H1 (cell line): Measurements from ENCODE around the gene FECH. TPM values are rescaled to one million over a fixed set of nuclear protein-coding genes. Genes with fewer than 3 reads are reported as not detected.

ENCODE experiments used
- CTCF ChIA-PET: fragments of 300-600 bp; sonication (Branson Sonifier 250); formaldehyde crosslinking; loops from one replicate; lab custom pipeline; 2021; ENCODE audit not compliant: partially characterized antibody; lab: Charles Lee
- POLR2A ChIA-PET: fragments of 300-600 bp; sonication (Branson Sonifier 250); formaldehyde crosslinking; loops from one replicate; lab custom pipeline; 2021; ENCODE audit warnings: inconsistent platforms; ENCODE audit not compliant: partially characterized antibody; lab: Charles Lee
- DNase-seq, 2 experiments: peaks; one replicate each; pipeline versions ENCODE4 v3.0.0 to v3.0.0-alpha.2; 2010 to 2022; ENCODE audit warnings: low spot score in 2 of 2, low read depth in 1 of 2, mixed read lengths in 1 of 2
- FAIRE-seq: peaks from 2 replicates; lab custom pipeline; 2011; peaks lifted over from hg19 to GRCh38; lab: Jason Lieb, UNC
- H2AFZ ChIP-seq: 2 replicates; pipeline ENCODE4 v1.8.1; 2012; ENCODE audit warnings: low read length, inconsistent platforms
- H2AK5ac ChIP-seq: 2 replicates; pipeline ENCODE4 v1.6.1; 2013; ENCODE audit warnings: low read depth, low read length
- H2BK120ac ChIP-seq: replicated peaks from 2 replicates; pipeline ENCODE3; 2013; ENCODE audit warnings: low read depth, low read length, inconsistent platforms
- H2BK12ac ChIP-seq: 2 replicates; pipeline ENCODE4 v1.6.1; 2013; ENCODE audit warnings: low read depth, low read length
- H2BK15ac ChIP-seq: 2 replicates; pipeline ENCODE4 v1.6.1; 2013; ENCODE audit warnings: low read length
- H2BK20ac ChIP-seq: 2 replicates; pipeline ENCODE4 v1.6.1; 2013; ENCODE audit warnings: low read length
- H2BK5ac ChIP-seq: 2 replicates; pipeline ENCODE4 v1.6.1; 2013; ENCODE audit warnings: low read depth, low read length
- H3K14ac ChIP-seq: 2 replicates; pipeline ENCODE4 v1.6.1; 2013; ENCODE audit warnings: inconsistent platforms; ENCODE audit not compliant: insufficient read length
- H3K18ac ChIP-seq: 2 replicates; pipeline ENCODE4 v1.6.1; 2013; ENCODE audit warnings: low read length; ENCODE audit errors: extremely low read depth
- H3K23ac ChIP-seq: 2 replicates; pipeline ENCODE4 v1.6.1; 2013; ENCODE audit warnings: inconsistent platforms; ENCODE audit not compliant: insufficient read length
- H3K23me2 ChIP-seq: 2 replicates; pipeline ENCODE4 v1.6.1; 2013; ENCODE audit warnings: low read depth, low read length
- H3K27ac ChIP-seq: 2 replicates; pipeline ENCODE4 v1.6.1; 2011; ENCODE audit warnings: low read depth, low read length, inconsistent platforms
- H3K27me3 ChIP-seq, 4 experiments: replicated peaks in 1 of 4; 1 replicate in 1 of 4; 2 replicates in 3 of 4; pipeline versions ENCODE4 v1.6.1 to v1.8.1; 2011 to 2013; ENCODE audit warnings: low read length in 3 of 4, mild to moderate bottlenecking in 3 of 4, inconsistent platforms in 2 of 4, mixed read lengths in 2 of 4, moderate library complexity in 1 of 4; ENCODE audit not compliant: control insufficient read depth in 3 of 4, insufficient read depth in 3 of 4; ENCODE audit errors: extremely low read depth in 1 of 4
- H3K36me3 ChIP-seq, 4 experiments: 2 replicates each; pipeline versions ENCODE4 v1.6.1 to v1.8.1; 2011 to 2013; ENCODE audit warnings: mild to moderate bottlenecking in 4 of 4, low read length in 3 of 4, moderate library complexity in 2 of 4, control low read depth in 1 of 4, inconsistent platforms in 1 of 4; ENCODE audit not compliant: insufficient read depth in 4 of 4, control insufficient read depth in 2 of 4
- H3K4ac ChIP-seq: replicated peaks from 2 replicates; pipeline ENCODE3; 2013; ENCODE audit warnings: low read length, low read depth, mixed read lengths, inconsistent platforms; ENCODE audit not compliant: insufficient read length
- H3K4me1 ChIP-seq, 4 experiments: replicated peaks in 1 of 4; 1 replicate in 1 of 4; 2 replicates in 3 of 4; pipeline versions ENCODE4 v1.6.1 to v1.8.1; 2011 to 2013; ENCODE audit warnings: low read length in 3 of 4, inconsistent platforms in 2 of 4, mixed read lengths in 1 of 4; ENCODE audit not compliant: insufficient read depth in 4 of 4, control insufficient read depth in 3 of 4
- H3K4me2 ChIP-seq, 2 experiments: 2 replicates each; pipeline versions ENCODE4 v1.6.1 to v1.8.1; 2011 to 2013; ENCODE audit warnings: low read depth in 2 of 2, low read length in 2 of 2, control low read depth in 1 of 2, inconsistent platforms in 1 of 2, mild to moderate bottlenecking in 1 of 2; ENCODE audit not compliant: insufficient read depth in 1 of 2
- H3K4me3 ChIP-seq, 4 experiments: fragments of 200-600, 300-600 bp in 1 of 4; sonication (generic), shearing (Covaris generic), sonication (Bioruptor Twin) in 1 of 4; 2 replicates each; pipeline versions ENCODE4 v1.5.1 to v1.8.1; 2011 to 2016; ENCODE audit warnings: low read length in 4 of 4, low read depth in 3 of 4, control low read depth in 2 of 4, inconsistent platforms in 2 of 4, mild to moderate bottlenecking in 2 of 4, mixed read lengths in 1 of 4, moderate library complexity in 1 of 4; ENCODE audit not compliant: insufficient read depth in 2 of 4; ENCODE audit errors: extremely low read depth in 1 of 4
- H3K56ac ChIP-seq: replicated peaks from 2 replicates; pipeline ENCODE3; 2013; ENCODE audit warnings: low read depth, mild to moderate bottlenecking, mixed read lengths, low read length, inconsistent platforms; ENCODE audit not compliant: insufficient read length
- H3K79me1 ChIP-seq: 2 replicates; pipeline ENCODE4 v1.6.1; 2013; ENCODE audit warnings: low read depth, low read length, control low read depth
- H3K79me2 ChIP-seq, 2 experiments: 2 replicates each; pipeline versions ENCODE4 v1.6.1 to v1.8.1; 2012 to 2013; ENCODE audit warnings: low read length in 2 of 2, mild to moderate bottlenecking in 2 of 2, inconsistent platforms in 1 of 2; ENCODE audit not compliant: insufficient read depth in 2 of 2, control insufficient read depth in 1 of 2
- H3K9ac ChIP-seq, 4 experiments: replicated peaks in 1 of 4; 1 replicate in 1 of 4; 2 replicates in 3 of 4; pipeline versions ENCODE4 v1.6.1 to v1.8.1; 2011 to 2013; ENCODE audit warnings: low read depth in 3 of 4, low read length in 3 of 4, control low read depth in 2 of 4, mild to moderate bottlenecking in 2 of 4, moderate library complexity in 2 of 4, inconsistent platforms in 1 of 4; ENCODE audit errors: extremely low read depth in 1 of 4
- H3K9me3 ChIP-seq, 2 experiments: 2 replicates each; pipeline versions ENCODE4 v1.6.1 to v1.8.1; 2012 to 2013; ENCODE audit warnings: mild to moderate bottlenecking in 2 of 2, moderate library complexity in 2 of 2, control low read depth in 1 of 2, inconsistent platforms in 1 of 2, low read depth in 1 of 2, low read length in 1 of 2, mixed read lengths in 1 of 2; ENCODE audit not compliant: insufficient read depth in 2 of 2
- H4K20me1 ChIP-seq, 2 experiments: replicated peaks in 1 of 2; 2 replicates each; pipeline versions ENCODE3 to v1.8.1; 2011 to 2013; ENCODE audit warnings: inconsistent platforms in 2 of 2, low read length in 2 of 2, mild to moderate bottlenecking in 1 of 2; ENCODE audit not compliant: insufficient read depth in 2 of 2, control insufficient read depth in 1 of 2
- H4K5ac ChIP-seq: 2 replicates; pipeline ENCODE4 v1.6.1; 2013; ENCODE audit warnings: low read length, low read depth, mixed read lengths, inconsistent platforms; ENCODE audit not compliant: insufficient read length
- H4K8ac ChIP-seq: 2 replicates; pipeline ENCODE4 v1.8.0; 2013; ENCODE audit warnings: mild to moderate bottlenecking, moderate library complexity, low read length, inconsistent platforms; ENCODE audit not compliant: insufficient read depth; ENCODE audit errors: extremely low read depth
- H4K91ac ChIP-seq: replicated peaks from 2 replicates; pipeline ENCODE3; 2013; ENCODE audit warnings: low read length, mixed read lengths, inconsistent platforms; ENCODE audit not compliant: insufficient read length
- CHD1 ChIP-seq: IDR thresholded peaks from 2 replicates; pipeline ENCODE4 v1.6.1; 2012; ENCODE audit warnings: low read depth, low read length, improper control_type of control experiment
- CTBP2 ChIP-seq: IDR thresholded peaks from 2 replicates; pipeline ENCODE4 v1.7.0; 2011; ENCODE audit warnings: borderline replicate concordance, mild to moderate bottlenecking, moderate library complexity, mixed read lengths, low read length; ENCODE audit not compliant: insufficient read depth, insufficient read length
- HDAC2 ChIP-seq, 2 experiments: fragments of 300-600 bp in 1 of 2; sonication (generic) in 1 of 2; IDR thresholded peaks; 2 replicates each; pipeline ENCODE4 v1.6.1; 2011 to 2012; ENCODE audit warnings: low read depth in 2 of 2, low read length in 2 of 2, mild to moderate bottlenecking in 2 of 2, moderate library complexity in 2 of 2, borderline replicate concordance in 1 of 2, inconsistent platforms in 1 of 2
- KDM4A ChIP-seq: IDR thresholded peaks from one replicate; pipeline ENCODE4 v1.7.1; 2012; ENCODE audit warnings: low read depth, mild to moderate bottlenecking, moderate library complexity, low read length, inconsistent platforms; ENCODE audit not compliant: severe bottlenecking
- KDM5A ChIP-seq: fragments of 200-600 bp; IDR thresholded peaks from 2 replicates; pipeline ENCODE4 v1.7.1; 2012; ENCODE audit warnings: mild to moderate bottlenecking, low read length, inconsistent platforms, mixed read lengths
- NRF1 ChIP-seq: IDR thresholded peaks from 2 replicates; pipeline ENCODE4 v1.6.1; 2011; ENCODE audit warnings: mild to moderate bottlenecking, low read depth, low read length, improper control_type of control experiment
- POLR2A ChIP-seq, 2 experiments: IDR thresholded peaks; 1 replicate in 1 of 2; 2 replicates in 1 of 2; pipeline ENCODE4 v1.6.1; 2011; ENCODE audit warnings: low read depth in 2 of 2, low read length in 2 of 2, mild to moderate bottlenecking in 2 of 2; ENCODE audit errors: control extremely low read depth in 1 of 2
- RAD21 ChIP-seq, 2 experiments: IDR thresholded peaks in 1 of 2; conservative IDR thresholded peaks in 1 of 2; 2 replicates each; pipeline ENCODE4 v1.6.1; 2011; ENCODE audit warnings: low read depth in 2 of 2, low read length in 2 of 2, improper control_type of control experiment in 1 of 2, inconsistent platforms in 1 of 2, mild to moderate bottlenecking in 1 of 2, moderate library complexity in 1 of 2
- RFX5 ChIP-seq: IDR thresholded peaks from 2 replicates; pipeline ENCODE4 v1.6.1; 2011; ENCODE audit warnings: low read depth, low read length, improper control_type of control experiment, borderline replicate concordance
- SIN3A ChIP-seq, 2 experiments: IDR thresholded peaks in 1 of 2; conservative IDR thresholded peaks in 1 of 2; 2 replicates each; pipeline ENCODE4 v1.6.1; 2011 to 2012; ENCODE audit warnings: low read length in 2 of 2, improper control_type of control experiment in 1 of 2, low read depth in 1 of 2, mild to moderate bottlenecking in 1 of 2
- SP1 ChIP-seq: IDR thresholded peaks from 2 replicates; pipeline ENCODE4 v1.6.1; 2011; ENCODE audit warnings: low read depth, low read length
- TAF1 ChIP-seq: IDR thresholded peaks from 2 replicates; pipeline ENCODE4 v1.6.1; 2011; ENCODE audit warnings: mild to moderate bottlenecking, low read depth, low read length
- YY1 ChIP-seq: IDR thresholded peaks from 2 replicates; pipeline ENCODE4 v1.6.1; 2011; ENCODE audit warnings: low read depth, mild to moderate bottlenecking, low read length
- WGBS, 2 experiments: shearing (Covaris generic) in 1 of 2; methylation state at CpG; one replicate each; pipeline versions ENCODE4 v1.1.6 to v1.1.7; 2013 to 2015; ENCODE audit warnings: low lambda C conversion rate in 2 of 2, mixed read lengths in 2 of 2, inconsistent platforms in 1 of 2, low coverage in 1 of 2, missing lambda C conversion rate in 1 of 2; ENCODE audit not compliant: insufficient replicate concordance in 2 of 2, insufficient coverage in 1 of 2, insufficient read length in 1 of 2; ENCODE audit errors: extremely low coverage in 1 of 2, missing lambda C conversion rate in 1 of 2; 5-methylcytosine and 5-hydroxymethylcytosine counted together
- polyA plus RNA-seq, 7 experiments: library from polyadenylated mRNA; depleted of rRNA in 3 of 7; stranded (reverse) in 5 of 7; unstranded in 2 of 7; fragments of >200 nt in 5 of 7; fragments of 200-250 nt in 2 of 7; gene quantifications; 1 replicate in 5 of 7; 2 replicates in 1 of 7; 4 replicates in 1 of 7; pipeline versions ENCODE4 v1.2.1 to v1.2.3, GENCODE V29; 2011 to 2013; ENCODE audit warnings: missing spikeins in 2 of 7, mixed read lengths in 2 of 7
- total RNA-seq: library from RNA; stranded (reverse); fragmentation: NEBNext Ultra II Directional; extraction: Animal tissue kit (Norgen Biotek cat#: 25700); gene quantifications from 2 replicates; pipeline ENCODE4 v1.2.1, GENCODE V29; 2021

The FECH gene
- total and polyA plus RNA-seq, 2 of the 8 experiments (the other 6 are each of a cell fraction or from before 2014, with no cell fraction given), result 13.1 to 26.6 TPM

GRCh38 chr18:57519668-57520424 is 66.7 kb downstream of the FECH start:
- no peak overlapping the region for H2AFZ ChIP-seq
- WGBS, 2 experiments, result 75% methylated on average over 7 of the region's 7 CpGs; no CpG with 5 or more reads in 1 of the 2 experiments
- no peak overlapping the region for H2BK15ac ChIP-seq
- H2BK20ac ChIP-seq, result no peak overlapping the region
- no peak overlapping the region for H4K8ac ChIP-seq
- no peak overlapping the region for H4K5ac ChIP-seq
- H3K4ac ChIP-seq, result no peak overlapping the region
- no peaks in the 10 kb centered on the region for H4K20me1 ChIP-seq
- H3K23ac ChIP-seq, result no peak overlapping the region
- H3K36me3 ChIP-seq, result no peaks in the 10 kb centered on the region
- no peak overlapping the region for H4K91ac ChIP-seq
- H2BK5ac ChIP-seq, result no peak overlapping the region
- no peaks in the 10 kb centered on the region for H3K23me2 ChIP-seq
- no peak overlapping the region for H2BK120ac ChIP-seq
- no peak overlapping the region for H2AK5ac ChIP-seq
- POLR2A ChIA-PET, result no interaction called here
- no peak overlapping the region for H3K18ac ChIP-seq
- FAIRE-seq (no peak), DNase-seq (no peak)
- CTCF ChIA-PET, result interaction anchor here (0.7 to 1.3 kb wide), 2 partner anchors 12 to 378 kb away, joined by 3 to 4 read pairs; no protein-coding TSS in a partner anchor
- no peak overlapping the region for H3K4me2 ChIP-seq
- H2BK12ac ChIP-seq, result no peak overlapping the region
- H3K79me1 ChIP-seq, result no peaks in the 10 kb centered on the region
- no peak overlapping the region for H3K9ac ChIP-seq
- H3K9me3 ChIP-seq, result no peaks in the 10 kb centered on the region
- no peaks in the 10 kb centered on the region for H3K4me1 ChIP-seq
- no peak overlapping the region for H3K27ac ChIP-seq
- no peak overlapping the region for H3K4me3 ChIP-seq
- H3K27me3 ChIP-seq, result no peaks in the 10 kb centered on the region
- H3K79me2 ChIP-seq, result no peaks in the 10 kb centered on the region
- no peak overlapping the region for H3K56ac ChIP-seq
- H3K14ac ChIP-seq, result no peak overlapping the region
- TF ChIP-seq CTBP2, result no peak
- no peak for TF ChIP-seq SP1
- TF ChIP-seq POLR2A (IDR thresholded peaks at IDR 0.05; ENCODE audit: control extremely low read depth in 1 of 2, low read depth in 2 of 2, low read length in 2 of 2), result no peak
- no peak for TF ChIP-seq HDAC2 (IDR thresholded peaks at IDR 0.05; ENCODE audit: borderline replicate concordance in 1 of 2, low read depth in 2 of 2, low read length in 2 of 2)
- no peak for TF ChIP-seq SIN3A (conservative IDR thresholded peaks at IDR 0.05 in 1 of 2, IDR thresholded peaks at IDR 0.05 in 1 of 2; ENCODE audit: low read depth in 1 of 2, low read length in 2 of 2)
- TF ChIP-seq TAF1, result no peak
- no peak for TF ChIP-seq NRF1
- no peak for TF ChIP-seq CHD1
- TF ChIP-seq RAD21 (IDR thresholded peaks at IDR 0.05 in 1 of 2, conservative IDR thresholded peaks at IDR 0.05 in 1 of 2; ENCODE audit: low read depth in 2 of 2, low read length in 2 of 2), result no peak
- no peak for TF ChIP-seq RFX5
- TF ChIP-seq KDM5A, result no peak
- no peak for TF ChIP-seq KDM4A
- TF ChIP-seq YY1, result no peak
